ENCODE data around the gene OVCH1.
"Not testable (repeated sequence)": the region's sequence is repeated elsewhere in the genome, so short reads cannot be mapped to it uniquely, and the experiment has no call there.

Gene OVCH1

GRCh38 chr12:29403991-29404390, 93.5 kb downstream of the OVCH1 start:
- DNase-seq = no peak

GRCh38 chr12:29402437-29402836, 95.0 kb downstream of the OVCH1 start:
- no peak for DNase-seq

- no peak for DNase-seq
Observed at GRCh38 chr12:29398495-29398894, 99.0 kb downstream of the OVCH1 start.

GRCh38 chr12:29396774-29397173, 100.7 kb downstream of the OVCH1 start:
- DNase-seq = no peak

- no peak for DNase-seq
Observed at GRCh38 chr12:29395356-29395755, 102.1 kb downstream of the OVCH1 start.

GRCh38 chr12:29390419-29390818, 107.1 kb downstream of the OVCH1 start:
- DNase-seq = not testable (repeated sequence)

GRCh38 chr12:29389295-29389919, 108.1 kb downstream of the OVCH1 start:
- DNase-seq = no peak

- DNase-seq = not testable (repeated sequence)
Observed at GRCh38 chr12:29386084-29386680, 111.3 kb downstream of the OVCH1 start.

- not testable (repeated sequence) for DNase-seq
Observed at GRCh38 chr12:29385194-29385593, 112.3 kb downstream of the OVCH1 start.

- DNase-seq = no peak
Observed at GRCh38 chr12:29382251-29382650, 115.2 kb downstream of the OVCH1 start.

- DNase-seq = peak; percentile 99
Observed at GRCh38 chr12:29380536-29381523, 116.7 kb downstream of the OVCH1 start, which contains the start of gene ERGIC2. Gene ERGIC2 (minus strand): TSS chr12:29381172. CDS start chr12:29371633, 9,539 bp downstream.

Data from AML-193 (cell line).